AG04450 (cell line): ENCODE measurements around the gene NCAM1. TPM values are rescaled to one million over a fixed set of nuclear protein-coding genes. Genes with fewer than 3 reads are reported as not detected.

Experiments used
- CTCF ChIA-PET: fragments of 300-600, 350-600 bp; formaldehyde crosslinking; extraction: SDS; loops from one replicate; lab custom pipeline; 2022; ENCODE audit warnings: antibody characterized with exemption, inconsistent platforms; lab: Charles Lee
- POLR2A ChIA-PET: fragments of 350-600 bp; formaldehyde crosslinking; extraction: SDS; loops from one replicate; lab custom pipeline; 2021; ENCODE audit warnings: antibody characterized with exemption, inconsistent platforms; lab: Yijun Ruan, JAX
- DNase-seq: peaks from one replicate; pipeline ENCODE4 v3.0.0-alpha.2; 2011; ENCODE audit warnings: low read depth, low spot score
- H3K27ac ChIP-seq: one replicate; pipeline ENCODE4 v1.5.1; 2012; ENCODE audit warnings: low read depth, low read length, control low read depth
- H3K27me3 ChIP-seq: one replicate; pipeline ENCODE4 v1.6.0; 2012; ENCODE audit warnings: low read length; ENCODE audit not compliant: control insufficient read depth, insufficient read depth
- H3K4me3 ChIP-seq: 2 replicates; pipeline ENCODE4 v1.5.1; 2011; ENCODE audit warnings: mild to moderate bottlenecking, low read depth, low read length, control low read depth
- H3K9me3 ChIP-seq: 2 replicates; pipeline ENCODE4 v1.5.1; 2012; ENCODE audit warnings: low read length; ENCODE audit not compliant: control insufficient read depth, insufficient read depth
- CTCF ChIP-seq: IDR thresholded peaks from 2 replicates; pipeline ENCODE4 v1.5.1; 2011; ENCODE audit warnings: low read depth, low read length, control low read depth, inconsistent platforms
- polyA plus RNA-seq: library from polyadenylated mRNA; depleted of rRNA; stranded (reverse); fragments of >200 nt; gene quantifications from 2 replicates; pipeline ENCODE4 v1.2.3, GENCODE V29; 2011

NCAM1 gene
- polyA plus RNA-seq, 1 experiment: not detected

- H3K4me3 ChIP-seq: no peak overlapping the region
- H3K27ac ChIP-seq: no peak overlapping the region
- CTCF ChIA-PET: no interaction called here
- POLR2A ChIA-PET: no interaction called here
- H3K27me3 ChIP-seq: no peaks in the 10 kb centered on the region
- H3K9me3 ChIP-seq: no peaks in the 10 kb centered on the region
- no peak for DNase-seq
- no peak for TF ChIP-seq CTCF
Observed at GRCh38 chr11:113269636-113270035, 308.4 kb downstream of the NCAM1 start.

GRCh38 chr11:113270080-113270479 lies 308.9 kb downstream of the NCAM1 start:
- POLR2A ChIA-PET: no interaction called here
- no peak for DNase-seq
- H3K27ac ChIP-seq: no peak overlapping the region
- no peak overlapping the region for H3K4me3 ChIP-seq
- TF ChIP-seq CTCF: no peak
- no peaks in the 10 kb centered on the region for H3K9me3 ChIP-seq
- no peaks in the 10 kb centered on the region for H3K27me3 ChIP-seq
- CTCF ChIA-PET: no interaction called here

GRCh38 chr11:113271551-113272245 lies 310.5 kb downstream of the NCAM1 start:
- no peak overlapping the region for H3K4me3 ChIP-seq
- H3K9me3 ChIP-seq: no peaks in the 10 kb centered on the region
- DNase-seq: no peak
- ChIA-PET POLR2A (no interaction called here), CTCF (interaction anchor here (1.2 kb wide), 1 partner anchor 17 kb away, joined by 4 read pairs; no protein-coding TSS in a partner anchor)
- no peaks in the 10 kb centered on the region for H3K27me3 ChIP-seq
- no peak for TF ChIP-seq CTCF
- H3K27ac ChIP-seq: no peak overlapping the region

GRCh38 chr11:113272281-113272680 lies 311.1 kb downstream of the NCAM1 start:
- Histone ChIP-seq H3K4me3 (no peak overlapping the region), H3K27me3 (no peaks in the 10 kb centered on the region), H3K9me3 (no peaks in the 10 kb centered on the region), H3K27ac (no peak overlapping the region)
- ChIA-PET POLR2A (no interaction called here), CTCF (interaction anchor here (1.2 kb wide), 1 partner anchor 17 kb away, joined by 4 read pairs; no protein-coding TSS in a partner anchor)
- no peak for DNase-seq
- TF ChIP-seq CTCF: no peak

GRCh38 chr11:113272927-113273615 lies 311.9 kb downstream of the NCAM1 start:
- POLR2A ChIA-PET: no interaction called here

More at GRCh38 chr11:113272927-113273615, 311.9 kb downstream of the NCAM1 start:
- Histone ChIP-seq H3K27ac (no peak overlapping the region), H3K27me3 (no peaks in the 10 kb centered on the region), H3K9me3 (no peaks in the 10 kb centered on the region), H3K4me3 (no peak overlapping the region)
- no peak for DNase-seq
- CTCF ChIA-PET: interaction anchor here (1.2 kb wide), 1 partner anchor 16 kb away, joined by 4 read pairs; no protein-coding TSS in a partner anchor
- no peak for TF ChIP-seq CTCF
